NCI-H526 treated with DMSO at 0.1 percent for 48 hours (cell line): ENCODE measurements around the gene TEPSIN.

ENCODE experiments used
- DNase-seq: peaks from one replicate; lab custom pipeline; 2025; lab: John Stamatoyannopoulos, UW

The TEPSIN gene, protein sequence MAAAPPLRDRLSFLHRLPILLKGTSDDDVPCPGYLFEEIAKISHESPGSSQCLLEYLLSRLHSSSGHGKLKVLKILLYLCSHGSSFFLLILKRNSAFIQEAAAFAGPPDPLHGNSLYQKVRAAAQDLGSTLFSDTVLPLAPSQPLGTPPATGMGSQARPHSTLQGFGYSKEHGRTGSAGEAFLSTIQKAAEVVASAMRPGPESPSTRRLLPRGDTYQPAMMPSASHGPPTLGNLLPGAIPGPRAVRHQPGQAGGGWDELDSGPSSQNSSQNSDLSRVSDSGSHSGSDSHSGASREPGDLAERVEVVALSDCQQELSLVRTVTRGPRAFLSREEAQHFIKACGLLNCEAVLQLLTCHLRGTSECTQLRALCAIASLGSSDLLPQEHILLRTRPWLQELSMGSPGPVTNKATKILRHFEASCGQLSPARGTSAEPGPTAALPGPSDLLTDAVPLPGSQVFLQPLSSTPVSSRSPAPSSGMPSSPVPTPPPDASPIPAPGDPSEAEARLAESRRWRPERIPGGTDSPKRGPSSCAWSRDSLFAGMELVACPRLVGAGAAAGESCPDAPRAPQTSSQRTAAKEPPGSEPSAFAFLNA

DNA sequence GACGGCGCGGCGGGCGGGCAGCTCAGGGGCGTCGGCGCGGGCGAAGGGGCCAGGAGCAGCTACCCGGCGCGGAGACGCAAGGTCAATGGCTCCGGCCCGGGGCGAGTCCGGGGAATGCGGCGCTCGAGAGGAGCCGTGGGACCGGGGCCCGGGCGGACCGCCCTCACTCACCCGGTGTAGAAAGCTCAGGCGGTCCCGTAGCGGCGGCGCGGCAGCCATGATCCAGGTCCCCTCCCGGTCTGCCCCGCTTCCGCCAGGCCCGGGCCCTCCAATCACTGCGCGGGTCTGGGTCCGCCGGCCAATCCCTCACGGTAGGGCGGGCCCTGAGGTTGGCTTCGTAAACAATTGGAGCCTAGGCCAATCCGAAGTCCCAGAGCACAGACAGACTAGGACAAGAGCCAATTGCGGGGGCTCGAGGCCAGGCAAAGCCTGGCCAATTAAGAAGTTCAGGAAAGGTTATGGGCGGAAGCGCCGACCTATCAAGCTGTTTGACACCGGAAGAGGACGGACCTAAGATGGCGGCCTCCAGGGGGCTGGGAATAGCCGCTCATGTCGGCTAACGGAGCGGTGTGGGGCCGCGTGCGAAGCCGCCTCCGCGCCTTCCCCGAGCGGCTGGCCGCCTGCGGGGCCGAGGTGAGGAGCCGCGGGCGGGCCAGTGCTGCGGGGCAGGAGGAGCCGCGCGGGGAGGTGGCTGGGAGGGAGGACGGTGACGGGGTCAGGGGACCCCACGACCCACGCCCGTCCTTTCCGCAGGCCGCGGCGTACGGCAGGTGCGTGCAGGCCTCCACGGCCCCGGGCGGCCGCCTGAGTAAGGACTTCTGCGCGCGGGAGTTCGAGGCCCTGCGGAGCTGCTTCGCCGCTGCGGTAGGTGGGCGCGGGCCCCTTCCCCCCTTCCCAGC lies at the start of gene TEPSIN, which contains the start of gene NDUFAF8:
TSS of gene TEPSIN (minus strand) at position 241 of the 899 bp plus-strand sequence. CDS start at position 219, 22 bp downstream.
TSS of gene NDUFAF8 (plus strand) at position 504 of the 899 bp plus-strand sequence. CDS start at position 550, 46 bp downstream.
- DNase-seq, result peak; percentile 99

- no peak for DNase-seq
Measured at GRCh38 chr17:81287741-81288430, 49.0 kb upstream of the TEPSIN start.

- DNase-seq, result no peak
Measured at GRCh38 chr17:81287152-81287551, 48.3 kb upstream of the TEPSIN start.

DNA sequence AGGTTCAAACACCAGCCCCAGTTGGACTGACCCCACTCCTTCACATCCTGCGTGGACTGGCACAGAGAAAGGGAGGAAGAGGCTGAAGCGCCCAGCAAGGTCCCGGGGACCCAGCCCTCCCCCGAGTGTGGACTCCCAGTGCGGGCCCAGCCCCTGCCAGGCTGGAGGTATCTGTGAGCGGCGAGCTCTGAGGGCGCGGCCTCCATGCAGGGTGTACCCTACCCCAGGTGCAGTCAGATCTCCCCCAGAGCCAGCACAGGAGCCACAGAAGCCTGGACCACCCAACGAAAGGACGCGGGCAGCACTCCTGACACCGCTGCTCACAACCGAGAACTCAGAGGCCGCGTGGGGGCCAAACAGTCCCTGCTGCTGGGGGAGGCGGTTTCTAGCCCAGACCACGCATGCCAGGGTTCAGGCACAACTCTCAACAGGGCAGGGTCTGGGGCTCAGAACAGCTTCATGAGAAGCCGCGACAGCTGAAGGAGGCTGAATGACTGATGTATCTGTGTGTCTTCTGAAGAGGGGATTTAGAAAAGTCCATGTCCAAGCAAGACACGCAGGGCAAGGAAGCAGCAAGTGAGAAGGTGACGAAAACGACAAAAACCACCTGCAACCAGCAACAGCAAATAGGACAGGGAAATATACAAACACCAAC lies 47.8 kb upstream of the TEPSIN start:
- no peak for DNase-seq

DNA sequence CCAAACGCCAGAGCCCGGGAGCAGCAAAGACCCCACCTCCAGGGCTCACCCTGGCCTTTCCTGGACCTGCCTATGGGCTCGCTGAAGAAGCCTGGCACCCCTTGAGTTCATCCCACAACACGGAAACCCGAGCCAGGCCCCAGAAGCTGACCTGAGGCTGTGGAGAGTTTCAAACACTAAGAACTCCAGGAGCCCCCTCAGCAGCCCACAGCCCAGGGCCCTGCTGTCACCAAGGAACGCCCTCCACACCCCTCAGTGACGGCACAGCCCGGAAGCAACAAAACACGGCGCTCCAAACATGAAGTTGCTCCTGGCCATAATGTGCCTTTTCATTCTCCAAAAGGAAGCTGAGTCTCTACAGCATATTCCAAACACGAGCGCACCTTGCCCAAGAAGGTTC lies 47.0 kb upstream of the TEPSIN start:
- DNase-seq, result no peak

DNA sequence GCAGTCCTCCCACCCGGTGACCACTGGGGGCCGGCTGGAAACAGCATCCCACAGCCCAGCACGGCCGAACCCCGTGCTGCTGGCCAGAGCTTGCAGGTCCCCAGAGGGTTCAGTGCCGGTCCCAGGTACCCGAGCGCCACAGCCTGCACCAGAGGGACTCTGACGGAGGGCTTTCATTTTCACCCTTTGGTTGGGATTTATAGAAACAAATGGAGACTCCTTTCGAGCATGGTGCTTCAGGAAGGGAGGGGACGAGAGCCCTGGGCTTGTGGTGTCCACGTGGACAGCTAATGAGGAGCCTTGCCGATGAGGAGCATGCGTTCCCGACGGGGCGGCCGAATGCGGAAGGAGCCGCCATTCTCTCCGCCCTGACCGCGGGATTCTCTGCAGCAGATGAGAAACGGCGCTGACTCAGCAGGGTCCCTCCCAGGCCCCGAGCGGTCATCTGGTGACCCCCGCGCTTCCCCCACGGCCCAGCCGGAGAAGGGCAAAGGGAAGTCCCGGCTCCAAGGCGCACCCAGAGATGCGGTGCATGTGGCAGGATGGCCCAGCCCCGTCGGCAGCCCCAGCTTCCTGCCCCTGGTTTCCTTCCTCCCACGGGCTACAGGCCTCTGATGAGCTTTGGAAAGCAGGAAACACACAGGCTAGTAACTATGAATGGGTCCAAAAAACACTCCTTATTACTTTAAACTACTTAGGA lies 46.5 kb upstream of the TEPSIN start:
- no peak for DNase-seq

- DNase-seq, result no peak
Measured at GRCh38 chr17:81282876-81283275, 44.0 kb upstream of the TEPSIN start.

- DNase-seq, result no peak
Measured at GRCh38 chr17:81282141-81282540, 43.3 kb upstream of the TEPSIN start.

- no peak for DNase-seq
Measured at GRCh38 chr17:81280571-81280970, 41.7 kb upstream of the TEPSIN start.

DNA sequence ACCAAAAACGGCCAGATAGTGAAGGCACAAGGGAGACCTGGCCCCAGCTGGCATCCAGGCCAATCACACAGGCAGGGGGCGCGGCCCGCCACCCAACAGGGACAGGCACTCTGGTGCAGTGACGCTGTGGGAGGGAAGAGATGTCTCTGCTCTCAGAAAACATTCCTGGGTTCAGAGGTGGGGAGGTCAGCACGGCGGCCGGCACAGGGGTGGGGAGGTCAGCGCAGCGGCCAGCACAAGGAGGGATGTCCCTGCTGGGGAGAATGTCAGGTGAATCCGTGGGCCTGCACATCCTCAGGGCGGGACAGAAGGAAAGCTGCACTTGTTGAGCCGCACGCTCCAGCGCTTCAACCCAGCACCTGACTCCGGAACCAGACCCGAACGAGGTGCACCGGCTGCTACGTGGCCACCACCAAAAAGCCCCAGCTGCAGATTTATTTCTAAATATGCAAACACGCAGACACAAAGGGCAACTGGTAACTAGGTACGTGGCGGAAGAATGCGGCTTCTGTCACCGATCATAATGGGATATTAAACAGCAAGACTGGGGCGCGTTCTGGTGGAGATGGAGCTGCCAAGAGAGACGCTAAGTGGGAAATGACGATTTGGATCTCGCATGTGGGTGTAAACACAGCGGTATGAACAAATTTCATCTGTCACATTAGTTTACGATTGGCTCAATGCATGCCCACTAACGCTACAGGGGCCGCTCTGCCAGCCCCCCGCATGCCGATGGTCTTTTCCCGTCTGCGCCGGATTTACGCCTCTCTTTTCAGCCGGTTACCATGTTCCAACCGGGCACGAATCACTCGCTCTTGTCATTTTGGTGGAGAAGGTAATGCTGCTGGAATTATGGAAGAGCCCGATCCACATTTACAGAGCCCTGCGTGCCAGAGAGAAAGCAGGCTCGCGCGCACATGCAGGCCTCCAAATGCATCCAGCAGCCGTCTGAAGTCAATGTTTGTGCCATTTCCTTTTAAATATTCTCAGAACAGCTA lies 40.7 kb upstream of the TEPSIN start:
- DNase-seq, result no peak

DNA sequence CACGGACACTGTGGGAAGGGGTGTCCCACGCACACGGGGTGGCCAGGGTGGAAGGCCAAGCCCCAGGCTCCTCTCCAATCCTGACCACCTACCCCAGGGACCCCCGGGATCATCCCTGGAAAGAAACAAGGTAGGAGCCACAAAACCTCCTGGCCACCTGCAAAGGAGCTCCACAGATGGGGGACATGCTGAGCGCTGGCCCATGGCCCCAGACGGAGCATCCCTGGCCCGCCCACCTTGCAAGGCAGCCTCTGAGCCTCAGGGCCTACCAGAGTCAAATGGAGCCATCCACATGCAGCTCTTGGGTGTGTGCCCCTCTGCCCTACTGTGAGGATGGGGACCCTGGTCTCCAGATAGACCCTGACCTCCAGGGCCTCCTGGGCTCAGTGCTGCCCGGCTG lies 40.0 kb upstream of the TEPSIN start:
- no peak for DNase-seq

DNA sequence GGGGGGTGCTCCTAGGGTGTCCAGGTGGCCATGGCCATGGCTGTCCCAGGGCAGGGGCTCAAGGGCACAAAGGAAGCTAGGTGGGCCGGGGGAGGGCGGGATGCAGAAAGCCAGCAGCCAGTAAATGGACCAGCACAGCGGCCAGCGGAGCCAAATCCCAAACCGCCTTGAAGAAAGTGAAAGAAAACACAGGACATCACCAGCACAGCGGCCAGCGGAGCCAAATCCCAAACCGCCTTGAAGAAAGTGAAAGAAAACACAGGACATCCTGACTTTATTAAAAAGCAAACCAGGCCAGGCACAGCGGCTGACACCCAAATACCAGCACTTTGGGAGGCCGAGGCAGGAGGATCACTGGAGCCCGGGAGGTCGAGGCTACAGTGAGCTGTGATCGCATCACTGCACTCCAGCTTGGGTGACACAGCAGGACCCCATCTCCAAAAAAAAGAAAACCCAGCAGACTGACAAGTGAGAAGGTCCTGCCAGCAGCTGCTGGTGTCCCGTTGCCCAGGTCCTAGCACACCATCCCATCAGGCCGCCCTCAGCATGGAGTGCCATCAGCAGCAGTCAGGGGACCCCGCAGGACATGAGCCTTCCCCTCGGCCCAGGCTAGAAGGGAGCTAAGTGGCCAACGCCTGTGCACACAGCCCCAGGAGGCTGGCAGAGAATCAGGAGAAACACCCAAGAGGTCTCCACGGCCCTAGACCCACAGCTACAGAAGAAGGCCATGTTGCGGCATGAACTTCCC lies 39.3 kb upstream of the TEPSIN start:
- DNase-seq, result no peak

- DNase-seq, result no peak
Measured at GRCh38 chr17:81277421-81277820, 38.6 kb upstream of the TEPSIN start.

GRCh38 chr17:81276781-81277180 lies 37.9 kb upstream of the TEPSIN start:
- DNase-seq, result no peak

DNA sequence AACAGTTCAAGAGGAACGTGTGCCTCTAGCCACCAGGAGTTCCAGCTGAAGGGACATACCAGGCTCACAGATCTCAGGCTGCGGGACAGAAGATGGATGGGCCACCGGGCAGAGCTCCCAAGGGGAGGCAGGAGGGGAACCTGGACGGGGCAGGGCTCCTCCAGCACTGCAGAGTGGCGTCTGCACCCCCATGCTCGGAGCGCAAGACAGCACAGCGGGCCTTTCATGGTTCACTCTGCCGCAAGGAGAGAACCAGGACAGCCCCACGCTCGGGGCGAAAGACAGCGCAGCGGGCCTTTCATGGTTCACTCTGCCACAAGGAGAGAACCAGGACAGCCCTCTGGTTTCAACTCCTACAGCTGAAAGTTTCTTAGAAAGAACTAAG lies 35.6 kb upstream of the TEPSIN start:
- DNase-seq, result no peak

DNA sequence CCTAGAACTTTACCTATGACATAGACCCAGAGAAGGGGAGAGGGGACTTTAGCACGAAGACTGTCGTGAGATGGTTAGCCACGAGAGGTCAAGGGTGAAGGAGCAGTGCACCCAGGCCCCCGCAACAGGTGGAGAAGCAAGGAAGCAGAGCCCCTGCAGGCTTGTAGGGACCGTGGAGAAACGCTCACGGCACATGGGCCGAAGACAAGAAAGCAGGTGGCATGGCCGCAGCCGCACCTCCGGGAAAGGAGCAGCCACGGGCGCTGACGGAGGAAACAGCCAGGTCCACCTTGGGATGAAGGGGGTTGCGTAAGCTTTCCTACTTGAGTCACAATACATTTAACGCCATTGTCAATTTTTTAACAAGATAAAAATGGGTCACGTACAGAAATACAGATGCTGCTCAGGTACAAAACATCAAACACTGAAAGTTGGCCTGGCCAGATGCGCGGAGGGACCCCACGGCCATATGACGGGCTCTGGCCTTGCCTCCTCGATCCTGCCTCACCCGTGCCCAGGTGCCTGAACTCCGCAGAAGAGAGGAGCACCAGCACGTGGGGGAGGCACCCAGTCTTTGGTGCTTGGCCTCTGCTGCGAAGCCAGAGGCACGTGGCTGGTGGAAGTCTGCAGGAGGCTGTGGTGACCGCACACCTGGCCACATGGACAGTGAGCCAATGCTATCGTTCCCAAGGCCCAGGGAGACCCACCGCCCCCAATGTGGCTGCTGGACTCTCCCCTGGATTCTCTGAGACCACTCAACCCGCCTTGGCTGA lies 35.0 kb upstream of the TEPSIN start:
- no peak for DNase-seq

DNA sequence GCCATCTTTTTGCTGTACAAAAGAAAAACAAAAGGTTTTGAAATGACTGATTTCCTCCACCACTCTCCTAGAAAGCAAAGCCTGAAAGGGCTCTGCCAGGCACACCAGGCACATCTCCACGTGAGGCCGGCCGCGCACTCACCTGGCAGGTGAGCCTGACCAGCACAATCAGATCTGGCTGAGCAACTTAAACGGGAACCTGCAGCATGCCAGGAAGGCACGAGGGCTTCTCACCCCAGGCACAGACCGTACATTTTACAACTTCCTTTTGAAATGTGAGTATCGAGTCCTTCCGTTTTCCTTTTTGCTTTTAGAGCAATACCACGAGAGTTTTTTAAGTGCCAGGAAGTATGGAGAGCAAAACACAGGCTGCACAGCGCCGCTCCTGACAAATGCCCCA lies 33.8 kb upstream of the TEPSIN start:
- DNase-seq, result no peak

GRCh38 chr17:81271226-81271625 lies 32.4 kb upstream of the TEPSIN start:
- no peak for DNase-seq
